DMS114 treated with DMSO at 0.1 percent for 48 hours (cell line): ENCODE results near the gene MRAP.

Experiments
- DNase-seq: peaks from one replicate; lab custom pipeline; 2025; ENCODE audit not compliant: unreplicated experiment; lab: John Stamatoyannopoulos, UW

Gene MRAP

DNA sequence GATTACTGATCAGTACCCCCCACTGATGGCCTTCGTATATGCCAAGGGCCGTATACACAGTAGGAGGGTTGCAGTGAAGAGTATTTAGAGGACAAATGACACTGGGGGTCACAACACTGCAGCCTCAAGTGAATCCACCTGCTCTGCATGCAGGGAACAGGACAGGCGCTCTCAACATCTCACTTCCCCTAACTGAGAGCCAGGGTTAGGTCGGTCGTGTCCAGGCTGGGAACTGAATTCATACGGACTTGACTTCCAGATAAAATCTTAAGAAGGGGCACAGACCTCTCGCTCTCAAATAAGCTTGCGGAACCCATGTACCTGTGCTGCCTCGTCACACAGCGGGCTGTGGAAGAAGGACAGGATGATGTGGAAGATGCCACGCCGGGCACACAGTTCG is 22.8 kb downstream of the MRAP start:
- no peak for DNase-seq

- DNase-seq = no peak
These were observed 23.4 kb downstream of the MRAP start for GRCh38 chr21:32322103-32322502.

DNA sequence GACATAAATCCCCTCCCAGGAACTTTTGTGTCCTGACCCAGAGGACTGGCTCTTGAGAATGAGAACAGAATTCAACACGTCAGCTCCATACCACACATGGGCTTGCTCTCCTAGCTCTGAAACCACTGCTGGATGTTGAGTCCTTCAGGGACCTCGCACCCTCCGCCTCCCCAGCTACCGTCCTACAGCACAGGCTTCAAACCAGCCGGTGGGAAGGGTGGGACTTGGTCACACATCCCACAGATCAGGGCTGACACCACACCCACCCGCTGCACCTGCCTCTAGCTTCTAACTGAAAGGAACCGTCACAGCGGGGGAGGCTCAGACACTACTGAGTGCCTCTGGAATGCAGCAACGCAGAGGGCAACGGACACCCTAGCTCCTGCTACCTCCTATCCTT is 24.0 kb downstream of the MRAP start:
- DNase-seq = no peak

DNA sequence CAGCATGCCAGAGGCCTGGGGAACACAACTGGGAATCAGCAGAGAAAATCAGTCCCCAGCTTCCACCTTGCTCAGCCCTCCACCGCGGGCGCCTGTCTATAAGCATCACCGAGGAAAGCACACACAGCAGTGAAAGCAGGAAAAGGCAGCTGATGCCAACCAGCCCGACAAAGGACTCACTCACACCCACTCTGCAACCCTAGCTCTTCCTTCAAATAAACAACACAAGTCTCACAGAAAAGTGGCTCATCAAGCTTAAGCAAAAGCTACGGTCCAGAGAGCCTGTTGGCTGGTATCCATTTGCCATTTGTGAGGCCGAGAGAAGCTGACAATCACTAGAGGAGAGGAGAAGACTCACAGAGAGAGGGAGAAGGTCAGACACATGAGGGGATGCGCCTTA is 27.1 kb downstream of the MRAP start:
- DNase-seq = no peak

DNA sequence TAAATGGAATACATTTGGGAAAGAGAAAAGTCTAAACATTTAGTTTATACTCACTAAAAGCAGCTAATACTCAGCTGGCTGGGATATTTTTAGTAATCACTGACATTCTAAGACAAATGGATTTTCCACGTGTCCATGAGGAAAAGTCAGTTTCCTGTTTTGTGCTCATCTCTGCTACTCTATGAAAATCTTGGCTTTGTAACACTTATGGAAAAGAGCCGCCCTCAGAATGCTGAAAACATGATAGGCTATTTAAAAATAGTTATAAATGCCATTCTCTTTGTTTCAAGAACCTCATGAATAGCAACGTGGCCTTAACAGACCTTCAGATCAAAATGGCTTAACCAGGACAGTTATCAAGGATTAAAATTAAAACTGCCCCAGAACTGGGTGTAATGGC is 29.9 kb downstream of the MRAP start:
- DNase-seq = no peak

DNA sequence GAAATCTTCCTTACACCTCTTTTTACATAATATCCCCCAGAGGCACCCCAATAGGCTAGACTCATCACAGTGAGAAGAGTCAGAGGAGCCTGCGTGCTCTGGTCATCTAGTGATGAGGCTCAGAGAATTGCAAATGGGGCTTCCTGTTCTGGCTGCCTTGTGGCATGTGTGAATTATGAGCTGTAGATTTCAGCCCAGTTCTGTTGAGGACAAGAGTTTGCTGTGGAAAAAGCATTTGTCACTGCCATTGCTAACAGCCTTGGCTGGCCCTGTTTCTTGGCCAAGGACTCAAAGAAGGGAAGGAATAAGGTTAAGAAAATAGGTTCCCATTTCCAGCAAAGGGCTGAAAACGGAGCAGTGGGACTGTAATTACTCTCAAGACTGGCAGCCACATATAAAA is 30.7 kb downstream of the MRAP start:
- DNase-seq = no peak

DNA sequence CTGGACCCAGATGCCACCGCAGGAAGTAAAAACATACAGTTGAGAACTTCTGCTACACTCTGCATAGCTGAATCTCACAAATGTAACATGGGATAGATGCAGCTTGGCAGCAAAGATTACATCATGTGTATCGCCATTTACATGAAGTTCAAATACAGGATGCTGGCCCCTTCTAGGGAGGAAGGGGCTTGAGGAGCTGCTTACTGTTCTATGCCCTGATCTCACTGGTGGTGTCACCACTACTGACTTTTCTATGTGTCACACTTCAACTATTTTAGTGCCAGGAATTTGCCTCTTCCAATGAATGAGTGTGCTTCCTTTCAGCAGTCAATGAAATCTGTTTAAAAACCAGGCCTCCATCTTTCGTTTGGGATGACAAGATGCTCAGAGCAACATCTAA is 31.1 kb downstream of the MRAP start:
- DNase-seq = no peak

DNA sequence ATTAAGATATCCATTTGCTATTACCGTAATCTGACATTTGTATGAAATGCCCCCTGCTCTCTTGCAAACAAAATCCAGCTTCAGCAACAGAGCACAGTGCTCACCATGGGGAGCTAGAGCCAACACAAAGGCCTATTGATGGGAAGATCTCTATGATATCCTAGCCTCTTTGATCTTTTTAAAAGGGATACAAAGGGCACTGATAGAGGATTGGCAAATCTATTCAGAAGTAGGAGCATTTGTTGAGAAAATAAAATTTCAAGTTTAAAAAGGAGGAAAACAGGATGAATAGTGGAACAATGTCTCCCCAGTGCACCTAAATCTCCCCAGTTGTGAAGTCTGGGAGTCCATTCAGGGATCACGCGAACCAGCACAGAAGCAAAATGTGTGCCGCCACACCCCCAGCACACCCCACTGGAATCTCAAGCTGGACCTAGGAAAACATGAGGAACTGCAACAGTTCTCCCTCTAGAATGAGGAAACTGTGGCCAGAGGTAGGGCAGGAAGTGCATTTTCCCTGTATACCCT is 32.2 kb downstream of the MRAP start:
- DNase-seq = no peak

- DNase-seq = no peak
These were observed 33.0 kb downstream of the MRAP start for GRCh38 chr21:32331444-32332305.

GRCh38 chr21:32332463-32332951 is 33.9 kb downstream of the MRAP start:
- DNase-seq = no peak

- DNase-seq = no peak
These were observed 35.5 kb downstream of the MRAP start for GRCh38 chr21:32333953-32334673.

DNA sequence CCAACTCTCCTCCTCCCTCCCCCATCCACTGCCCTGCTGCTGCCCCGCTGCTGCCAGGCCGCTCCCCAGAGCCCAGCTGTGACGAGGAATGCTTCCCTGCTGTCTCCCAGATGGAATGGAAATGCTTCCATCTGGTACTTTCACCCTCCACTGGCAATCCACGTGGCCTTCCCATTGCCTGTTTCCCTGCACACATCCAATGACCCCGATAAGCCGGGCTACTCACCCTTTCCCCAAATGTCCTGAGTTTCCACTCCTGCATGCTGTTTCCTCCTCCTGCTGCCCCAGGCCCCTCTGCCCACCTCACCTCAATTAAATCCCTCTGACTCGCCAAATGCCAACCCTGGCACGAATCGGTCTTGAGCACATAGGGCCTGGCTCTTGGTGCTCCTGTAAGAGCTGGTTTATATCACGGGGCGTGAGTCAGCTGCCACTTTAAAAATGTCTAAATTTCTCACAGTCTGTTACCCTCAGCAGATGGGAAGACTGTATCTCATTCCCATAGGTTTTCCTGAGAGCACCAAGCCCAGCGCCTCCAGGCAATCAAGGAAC is 36.4 kb downstream of the MRAP start:
- DNase-seq = no peak

- DNase-seq = no peak
These were observed 37.2 kb downstream of the MRAP start for GRCh38 chr21:32335601-32336575.

GRCh38 chr21:32336711-32337110 is 38.1 kb downstream of the MRAP start:
- no peak for DNase-seq

- no peak for DNase-seq
These were observed 38.6 kb downstream of the MRAP start for GRCh38 chr21:32337206-32337605.

DNA sequence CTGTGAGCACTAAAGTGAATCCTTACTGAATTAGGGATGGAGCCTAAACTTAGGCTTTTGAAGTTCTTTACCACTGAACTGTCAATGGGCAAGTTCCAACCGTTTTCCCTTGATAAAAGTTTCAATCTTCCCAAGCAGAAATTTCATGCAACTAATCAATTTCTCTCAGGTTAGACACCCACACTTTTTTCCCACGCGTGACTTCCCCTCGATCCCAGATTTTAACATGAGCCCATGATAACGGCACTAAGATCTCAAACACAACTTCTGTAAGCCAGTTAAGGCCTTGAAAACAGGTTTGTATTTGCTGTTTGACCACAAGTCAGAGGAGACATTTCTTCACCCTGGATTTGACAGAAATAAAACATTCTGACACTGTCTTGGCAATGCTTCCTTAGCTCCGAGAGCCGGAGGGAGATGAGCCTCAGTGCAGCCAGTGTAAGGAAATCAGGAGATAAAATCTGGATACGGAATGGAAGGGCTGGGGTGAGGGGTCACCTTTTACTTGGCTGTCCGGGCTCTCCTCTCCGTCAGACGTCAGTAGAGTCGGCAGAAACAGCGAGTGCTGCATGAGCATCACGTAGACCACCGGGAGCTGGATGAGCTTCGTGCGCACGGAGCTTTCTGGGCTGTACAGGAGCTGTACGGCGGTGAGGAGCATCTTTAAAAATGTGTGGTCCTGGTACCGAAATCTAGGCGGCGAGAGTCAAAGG is 39.7 kb downstream of the MRAP start:
- no peak for DNase-seq

- DNase-seq = no peak
These were observed 42.5 kb downstream of the MRAP start for GRCh38 chr21:32340863-32341848.

DNA sequence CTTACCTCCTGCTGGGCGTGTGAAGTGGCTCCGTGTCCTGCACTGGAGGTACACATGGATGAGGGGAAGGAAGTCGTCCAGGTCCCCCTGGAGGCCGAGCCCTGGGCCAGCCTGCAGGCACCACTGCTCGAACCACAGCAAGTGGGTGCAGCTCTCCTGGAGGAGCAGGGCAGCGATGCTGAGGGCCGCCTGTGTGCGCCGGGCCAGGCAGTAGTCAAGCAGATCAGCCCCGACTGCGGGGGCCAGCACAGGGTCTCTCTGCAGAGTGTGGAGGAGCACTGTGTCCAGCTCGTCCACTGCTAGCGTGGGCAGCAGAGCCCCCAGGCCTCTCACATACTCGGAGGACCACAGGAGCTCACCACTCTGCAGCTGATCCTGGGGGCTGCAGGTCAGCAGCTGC is 48.3 kb downstream of the MRAP start:
- no peak for DNase-seq

- no peak for DNase-seq
These were observed 48.7 kb downstream of the MRAP start for GRCh38 chr21:32347351-32347750.
